Psoas muscle (tissue), 8 donors: ENCODE data around the gene MINAR2. TPM values are rescaled to one million over a fixed set of nuclear protein-coding genes. Genes with fewer than 3 reads are reported as not detected.

ENCODE experiments used
- ATAC-seq, 4 donors: fragments of 200-7000 bp; cut with Tn5 transposase; one replicate each; pipeline ENCODE4 v1.9.1; 2020; ENCODE audit warnings: moderate library complexity in 3 of 4, mild to moderate bottlenecking in 2 of 4
- DNase-seq, 2 donors: peaks; one replicate each; pipeline ENCODE4 v3.0.0-alpha.2; 2020
- H3K27ac ChIP-seq: fragments of 200-600 bp; one replicate; pipeline ENCODE4 v1.8.0; 2022
- H3K27me3 ChIP-seq, 3 donors: fragments of 200-600 bp in 1 of 3; one replicate each; pipeline versions ENCODE4 v1.6.1 to v1.8.0; 2013 to 2022; ENCODE audit warnings: low read length in 2 of 3, mild to moderate bottlenecking in 2 of 3, moderate library complexity in 1 of 3; ENCODE audit not compliant: insufficient read depth in 3 of 3
- H3K36me3 ChIP-seq, 2 donors: fragments of 200-600 bp in 1 of 2; one replicate each; pipeline versions ENCODE4 v1.6.1 to v1.8.0; 2013 to 2022; ENCODE audit warnings: low read depth in 1 of 2, mild to moderate bottlenecking in 1 of 2, moderate library complexity in 1 of 2; ENCODE audit not compliant: insufficient read depth in 1 of 2
- H3K4me1 ChIP-seq: fragments of 200-600 bp; one replicate; pipeline ENCODE4 v1.8.0; 2022
- H3K4me3 ChIP-seq: fragments of 200-600 bp; one replicate; pipeline ENCODE4 v1.8.0; 2022; ENCODE audit warnings: mild to moderate bottlenecking
- H3K9me3 ChIP-seq: fragments of 200-600 bp; one replicate; pipeline ENCODE4 v1.8.0; 2022
- WGBS, 3 donors: extraction: QIAGEN DNeasy Blood & Tissue Kit; methylation state at CpG; one replicate each; pipeline versions ENCODE4 v1.1.6 to v1.1.7; 2013; 5-methylcytosine and 5-hydroxymethylcytosine counted together
- intact Hi-C, 2 donors: fragments of 100-400 bp; cut with DNase I; formaldehyde crosslinking; loops; one replicate each; pipeline versions ENCODE4 v1.11.0 to v1.14.2; 2022
- long read RNA-seq, 2 donors: library from polyadenylated mRNA; unstranded; transcript quantifications; one replicate each; pipeline ENCODE4 v2.0.0, GENCODE V29; 2021
- polyA plus RNA-seq, 3 donors: library from polyadenylated mRNA; stranded (reverse); fragments of 200-250 nt; gene quantifications; one replicate each; pipeline ENCODE4 v1.2.3, GENCODE V29; 2013
- total RNA-seq, 4 donors: library from RNA; stranded (reverse); fragmentation: NEBNext Ultra II Directional in 2 of 4; extraction: Animal tissue kit (Norgen Biotek cat#: 25700) in 2 of 4; gene quantifications; one replicate each; pipeline versions ENCODE4 v1.2.1 to v1.2.4, GENCODE V29; 2021 to 2023
- TF ChIP-seq, protein P1 (sequence below): fragments of 200-600 bp; IDR thresholded peaks from one replicate; pipeline ENCODE4 v1.8.0; 2022; ENCODE audit warnings: antibody characterized with exemption
- donor health status: healthy with polysubstance abuse.
- donor health status: DM: no; HTN: no; CAD: no; lungs with moderate emphysema.
- donor health status: Bipolar disorder and iron deficiency.
- donor health status: healthy.
- donor health status: DM: yes; HTN: yes; CAD: no.
- donor health status: DM: no; HTN: no; CAD: no.
- donor health status: DM: no; HTN: no; CAD: no.
- donor health status: DM: yes; HTN: yes; CAD: no.

The MINAR2 gene, protein sequence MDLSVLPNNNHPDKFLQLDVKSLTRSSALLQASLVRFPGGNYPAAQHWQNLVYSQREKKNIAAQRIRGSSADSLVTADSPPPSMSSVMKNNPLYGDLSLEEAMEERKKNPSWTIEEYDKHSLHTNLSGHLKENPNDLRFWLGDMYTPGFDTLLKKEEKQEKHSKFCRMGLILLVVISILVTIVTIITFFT
- total RNA-seq, result not detected
- not detected for polyA plus RNA-seq
- long read RNA-seq, donor 1, result 0 reads
- long read RNA-seq, donor 2, result 0 reads

DNA sequence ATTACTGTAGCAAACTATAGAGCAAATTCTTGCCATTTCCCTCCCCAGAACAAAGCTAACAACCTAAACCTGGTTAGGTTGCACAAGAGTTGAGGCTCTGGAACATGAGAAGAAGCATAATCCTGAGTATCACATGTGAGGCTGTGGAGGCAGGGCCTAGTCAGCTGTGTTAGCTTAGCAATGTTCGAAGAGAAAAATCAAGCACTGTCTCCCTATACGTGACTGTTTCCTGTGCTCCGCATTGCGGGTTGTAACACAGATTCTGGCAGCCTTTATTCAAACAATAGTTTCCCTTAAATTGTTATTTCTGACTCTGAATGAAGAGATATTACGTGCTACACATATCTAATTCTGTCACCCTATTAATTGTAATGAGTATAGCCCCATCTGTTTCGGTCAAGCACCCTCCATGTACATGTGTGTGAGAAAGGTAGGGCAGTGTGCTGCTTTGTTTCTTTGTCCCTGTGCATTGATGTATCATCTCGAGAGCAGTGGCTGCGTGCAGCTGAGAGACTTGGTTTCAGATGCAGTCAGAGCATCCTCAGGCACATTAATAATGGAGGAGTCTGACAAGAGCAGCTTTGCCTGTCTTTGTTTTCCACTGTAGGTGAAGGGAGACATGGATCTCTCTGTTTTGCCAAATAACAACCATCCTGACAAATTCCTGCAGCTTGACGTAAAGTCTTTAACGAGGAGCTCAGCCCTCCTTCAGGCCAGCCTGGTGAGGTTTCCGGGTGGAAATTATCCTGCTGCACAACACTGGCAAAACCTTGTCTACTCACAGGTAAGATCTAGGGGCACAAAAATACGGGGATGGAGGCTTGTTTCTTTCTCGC, at the start of gene MINAR2:
Gene MINAR2 (plus strand): TSS at position 523 of the 836 bp plus-strand sequence. CDS start 97 bp downstream, at position 620.
- Histone ChIP-seq H3K27me3 (no peaks in the 10 kb centered on the region), H3K4me3 (no peak within 1 kb of the TSS), H3K27ac (no peak within 1 kb of the TSS), H3K4me1 (no peaks in the 10 kb centered on the region), H3K9me3 (no peaks in the 10 kb centered on the region), H3K36me3 (no peaks in the 10 kb centered on the region)
- intact Hi-C loops, result no loop called here
- no peak for DNase-seq
- TF ChIP-seq, protein P1, sequence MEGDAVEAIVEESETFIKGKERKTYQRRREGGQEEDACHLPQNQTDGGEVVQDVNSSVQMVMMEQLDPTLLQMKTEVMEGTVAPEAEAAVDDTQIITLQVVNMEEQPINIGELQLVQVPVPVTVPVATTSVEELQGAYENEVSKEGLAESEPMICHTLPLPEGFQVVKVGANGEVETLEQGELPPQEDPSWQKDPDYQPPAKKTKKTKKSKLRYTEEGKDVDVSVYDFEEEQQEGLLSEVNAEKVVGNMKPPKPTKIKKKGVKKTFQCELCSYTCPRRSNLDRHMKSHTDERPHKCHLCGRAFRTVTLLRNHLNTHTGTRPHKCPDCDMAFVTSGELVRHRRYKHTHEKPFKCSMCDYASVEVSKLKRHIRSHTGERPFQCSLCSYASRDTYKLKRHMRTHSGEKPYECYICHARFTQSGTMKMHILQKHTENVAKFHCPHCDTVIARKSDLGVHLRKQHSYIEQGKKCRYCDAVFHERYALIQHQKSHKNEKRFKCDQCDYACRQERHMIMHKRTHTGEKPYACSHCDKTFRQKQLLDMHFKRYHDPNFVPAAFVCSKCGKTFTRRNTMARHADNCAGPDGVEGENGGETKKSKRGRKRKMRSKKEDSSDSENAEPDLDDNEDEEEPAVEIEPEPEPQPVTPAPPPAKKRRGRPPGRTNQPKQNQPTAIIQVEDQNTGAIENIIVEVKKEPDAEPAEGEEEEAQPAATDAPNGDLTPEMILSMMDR, result no peak
- no peak for ATAC-seq
- 82 to 83% (median 82%) methylated on average over 13 of the region's 13 CpGs for WGBS, 3 donors

DNA sequence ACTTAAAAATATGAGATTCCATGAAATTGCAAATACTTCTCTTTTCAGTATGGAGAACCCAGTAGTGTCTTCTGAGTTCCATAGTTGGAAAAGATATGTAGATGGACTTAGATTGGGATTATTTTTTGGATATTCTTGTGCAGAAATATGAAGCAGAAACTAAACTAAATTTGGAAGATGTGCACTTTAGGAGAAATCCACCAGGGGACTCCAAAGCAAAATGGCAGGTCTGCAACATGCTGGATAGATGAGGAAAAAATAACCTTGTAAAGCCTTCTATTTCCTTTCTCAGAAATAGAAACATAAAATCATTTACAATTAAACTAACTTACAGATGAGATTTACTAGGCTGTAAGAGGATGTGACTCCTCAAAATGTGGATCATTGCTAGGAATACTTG, 49.2 kb upstream of the MINAR2 start:
- Histone ChIP-seq H3K27ac (no peak overlapping the region), H3K4me3 (no peak overlapping the region), H3K4me1 (no peaks in the 10 kb centered on the region), H3K9me3 (no peaks in the 10 kb centered on the region), H3K36me3 (no peaks in the 10 kb centered on the region), H3K27me3 (no peaks in the 10 kb centered on the region)
- no peak for DNase-seq
- no peak for ATAC-seq
- intact Hi-C loops, result no loop called here
- TF ChIP-seq, protein P1, result no peak

DNA sequence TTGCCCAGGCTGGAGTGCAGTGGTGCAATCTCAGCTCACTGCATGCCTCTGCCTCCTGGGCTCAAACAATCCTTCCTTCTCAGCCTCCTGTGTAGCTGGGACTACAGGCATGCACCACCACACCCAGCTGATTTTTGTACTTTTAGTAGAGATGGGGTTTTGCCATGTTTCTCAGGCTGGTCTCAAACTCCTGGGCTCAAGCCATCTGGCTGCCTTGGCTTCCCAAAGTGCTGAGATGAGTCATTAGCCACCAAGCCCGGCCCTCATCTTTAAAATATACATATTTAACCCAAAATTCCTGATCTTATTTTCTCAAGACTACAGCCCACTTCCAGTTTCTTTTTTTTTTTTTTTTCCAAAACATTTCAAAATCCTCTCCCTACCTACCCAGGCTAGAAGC, 31.7 kb upstream of the MINAR2 start:
- Histone ChIP-seq H3K4me1 (no peaks in the 10 kb centered on the region), H3K27ac (no peak overlapping the region), H3K9me3 (no peaks in the 10 kb centered on the region), H3K4me3 (no peak overlapping the region), H3K36me3 (no peaks in the 10 kb centered on the region), H3K27me3 (no peaks in the 10 kb centered on the region)
- ATAC-seq (no peak), DNase-seq (no peak)
- TF ChIP-seq, protein P1, result no peak
- intact Hi-C loops, result no loop called here
- WGBS, 3 donors, result 22 to 47% (median 37%) methylated on average over 1 of the region's 1 CpG

DNA sequence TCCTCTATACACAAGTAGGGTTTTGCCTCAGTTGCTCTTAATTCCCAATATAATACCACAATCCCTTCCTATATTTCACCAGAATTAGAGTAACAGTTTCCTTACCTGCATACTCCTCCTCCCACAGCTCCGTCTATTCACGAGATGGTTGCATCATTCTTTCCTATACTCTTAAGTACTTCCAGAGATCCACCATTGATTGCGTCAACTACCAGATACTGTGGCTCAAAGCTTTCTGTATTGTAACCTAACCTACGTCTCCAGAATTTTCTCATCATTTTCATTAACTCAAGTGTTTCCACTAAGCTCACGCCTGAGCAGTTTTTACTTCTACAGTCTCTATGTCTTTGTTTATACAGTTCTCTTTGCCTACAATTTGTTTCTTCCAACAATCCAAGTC, 31.2 kb upstream of the MINAR2 start:
- Histone ChIP-seq H3K27ac (no peak overlapping the region), H3K4me1 (no peaks in the 10 kb centered on the region), H3K9me3 (no peaks in the 10 kb centered on the region), H3K4me3 (no peak overlapping the region), H3K36me3 (no peaks in the 10 kb centered on the region), H3K27me3 (no peaks in the 10 kb centered on the region)
- TF ChIP-seq, protein P1, result no peak
- DNase-seq (no peak), ATAC-seq (no peak)
- 81 to 87% (median 84%) methylated on average over 5 of the region's 5 CpGs for WGBS, 3 donors
- intact Hi-C loops, result no loop called here
